GM18502 (cell line): ENCODE results near the gene DDX49.

Source experiments
- ATAC-seq: cut with Tn5 transposase; IDR thresholded peaks from one replicate; pipeline ENCODE4 v1.9.1; 2021; ENCODE audit warnings: mild to moderate bottlenecking; ENCODE audit not compliant: unreplicated experiment, poor library complexity

The DDX49 gene

GRCh38 chr19:18919086-18919899, at the start of gene DDX49, which contains the start of gene COPE:
Gene DDX49, plus strand, starts transcription at chr19:18919715. Its CDS starts 27 bp downstream, at chr19:18919742.
Gene COPE, minus strand, starts transcription at chr19:18919387. Its CDS starts 39 bp downstream, at chr19:18919348.
- ATAC-seq, result peak; percentile 90

- no peak for ATAC-seq
Measured at GRCh38 chr19:18869781-18870530, 49.6 kb upstream of the DDX49 start.

GRCh38 chr19:18870531-18871172, 48.9 kb upstream of the DDX49 start:
- ATAC-seq, result no peak

- no peak for ATAC-seq
Measured at GRCh38 chr19:18871543-18871942, 48.0 kb upstream of the DDX49 start.

GRCh38 chr19:18875726-18876125, 43.8 kb upstream of the DDX49 start:
- ATAC-seq, result no peak

GRCh38 chr19:18876865-18877264, 42.6 kb upstream of the DDX49 start:
- no peak for ATAC-seq

- no peak for ATAC-seq
Measured at GRCh38 chr19:18878058-18878797, 41.3 kb upstream of the DDX49 start.

- no peak for ATAC-seq
Measured at GRCh38 chr19:18878858-18879578, 40.5 kb upstream of the DDX49 start.

- no peak for ATAC-seq
Measured at GRCh38 chr19:18879579-18880373, 39.7 kb upstream of the DDX49 start.

GRCh38 chr19:18881491-18881890, 38.0 kb upstream of the DDX49 start:
- no peak for ATAC-seq

- no peak for ATAC-seq
Measured at GRCh38 chr19:18883526-18884304, 35.8 kb upstream of the DDX49 start.

- no peak for ATAC-seq
Measured at GRCh38 chr19:18886972-18887371, 32.5 kb upstream of the DDX49 start.

GRCh38 chr19:18889949-18890745, 29.4 kb upstream of the DDX49 start:
- no peak for ATAC-seq

- no peak for ATAC-seq
Measured at GRCh38 chr19:18893587-18894253, 25.8 kb upstream of the DDX49 start.

GRCh38 chr19:18894254-18895037, 25.1 kb upstream of the DDX49 start:
- no peak for ATAC-seq
